AG04449 (cell line): ENCODE data around the gene UBR2.

Experiments used
- CTCF ChIA-PET: fragments of 350-600 bp; formaldehyde crosslinking; extraction: SDS; loops from one replicate; lab custom pipeline; 2021; ENCODE audit warnings: antibody characterized with exemption; lab: Yijun Ruan, JAX
- POLR2A ChIA-PET: fragments of 400-600, 350-600 bp; formaldehyde crosslinking; extraction: SDS; loops from one replicate; lab custom pipeline; 2020; ENCODE audit warnings: antibody characterized with exemption, inconsistent platforms; lab: Yijun Ruan, JAX
- DNase-seq: peaks from one replicate; pipeline ENCODE4 v3.0.0-alpha.2; 2010; ENCODE audit warnings: low read depth, low spot score
- H3K4me3 ChIP-seq: 2 replicates; pipeline ENCODE4 v1.5.1; 2011; ENCODE audit warnings: low read depth, mild to moderate bottlenecking, control low read depth, low read length
- TF ChIP-seq, protein P1 (sequence below): IDR thresholded peaks from one replicate; pipeline ENCODE4 v1.5.1; 2011; ENCODE audit warnings: mild to moderate bottlenecking, moderate library complexity, low read length, control low read depth, inconsistent platforms; ENCODE audit not compliant: insufficient read depth; ENCODE audit errors: missing control alignments

Gene UBR2

DNA sequence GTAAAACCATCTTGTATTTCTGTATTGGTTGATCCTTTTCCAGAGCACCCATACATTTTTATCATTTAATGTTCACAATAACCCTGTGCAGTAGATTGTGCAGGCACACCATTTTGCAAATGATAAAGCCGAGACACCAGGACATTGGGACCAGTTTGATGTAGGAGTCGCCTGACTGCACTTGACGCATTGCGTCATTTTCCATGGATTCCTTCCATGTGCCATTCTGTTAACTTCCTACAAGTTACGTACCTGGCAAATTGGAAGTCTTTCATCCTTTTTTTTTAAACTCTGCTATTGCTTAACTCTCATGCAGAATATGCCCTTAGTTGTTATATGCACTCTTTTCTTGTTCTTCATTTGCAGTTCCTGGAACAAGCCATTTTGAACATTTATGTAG, 115.5 kb downstream of the UBR2 start:
- POLR2A ChIA-PET: no interaction called here
- H3K4me3 ChIP-seq: no peak overlapping the region
- TF ChIP-seq, protein P1, sequence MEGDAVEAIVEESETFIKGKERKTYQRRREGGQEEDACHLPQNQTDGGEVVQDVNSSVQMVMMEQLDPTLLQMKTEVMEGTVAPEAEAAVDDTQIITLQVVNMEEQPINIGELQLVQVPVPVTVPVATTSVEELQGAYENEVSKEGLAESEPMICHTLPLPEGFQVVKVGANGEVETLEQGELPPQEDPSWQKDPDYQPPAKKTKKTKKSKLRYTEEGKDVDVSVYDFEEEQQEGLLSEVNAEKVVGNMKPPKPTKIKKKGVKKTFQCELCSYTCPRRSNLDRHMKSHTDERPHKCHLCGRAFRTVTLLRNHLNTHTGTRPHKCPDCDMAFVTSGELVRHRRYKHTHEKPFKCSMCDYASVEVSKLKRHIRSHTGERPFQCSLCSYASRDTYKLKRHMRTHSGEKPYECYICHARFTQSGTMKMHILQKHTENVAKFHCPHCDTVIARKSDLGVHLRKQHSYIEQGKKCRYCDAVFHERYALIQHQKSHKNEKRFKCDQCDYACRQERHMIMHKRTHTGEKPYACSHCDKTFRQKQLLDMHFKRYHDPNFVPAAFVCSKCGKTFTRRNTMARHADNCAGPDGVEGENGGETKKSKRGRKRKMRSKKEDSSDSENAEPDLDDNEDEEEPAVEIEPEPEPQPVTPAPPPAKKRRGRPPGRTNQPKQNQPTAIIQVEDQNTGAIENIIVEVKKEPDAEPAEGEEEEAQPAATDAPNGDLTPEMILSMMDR: no peak
- CTCF ChIA-PET: interaction anchor here (1.1 to 10.0 kb wide), 6 partner anchors 10 to 222 kb away, joined by 3 to 68 read pairs (median 6); no protein-coding TSS in a partner anchor
- no peak for DNase-seq

DNA sequence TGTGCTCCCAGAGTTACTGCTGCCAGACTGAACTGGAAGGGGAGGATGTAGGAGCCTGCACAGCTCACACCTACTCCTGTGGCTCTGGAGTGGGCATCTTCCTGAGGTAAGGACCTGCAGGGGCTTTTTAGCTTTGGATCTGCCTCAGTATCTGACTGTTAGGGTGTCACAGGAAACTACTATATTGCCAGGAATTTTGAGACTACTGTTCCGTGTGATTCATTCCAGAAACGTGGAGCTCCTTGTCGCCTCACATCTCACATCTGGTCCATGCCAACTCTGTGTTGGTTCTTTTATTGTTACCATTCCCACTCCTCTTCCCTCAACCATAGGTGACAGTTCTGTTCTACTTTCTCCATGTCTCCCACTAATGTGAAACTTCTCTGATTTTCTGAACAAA, 124.5 kb downstream of the UBR2 start:
- TF ChIP-seq, protein P1: no peak
- ChIA-PET CTCF (interaction anchor here (1.0 to 3.9 kb wide), 5 partner anchors 19 to 213 kb away, joined by 3 to 25 read pairs (median 5); no protein-coding TSS in a partner anchor), POLR2A (no interaction called here)
- no peak for DNase-seq
- H3K4me3 ChIP-seq: no peak overlapping the region

DNA sequence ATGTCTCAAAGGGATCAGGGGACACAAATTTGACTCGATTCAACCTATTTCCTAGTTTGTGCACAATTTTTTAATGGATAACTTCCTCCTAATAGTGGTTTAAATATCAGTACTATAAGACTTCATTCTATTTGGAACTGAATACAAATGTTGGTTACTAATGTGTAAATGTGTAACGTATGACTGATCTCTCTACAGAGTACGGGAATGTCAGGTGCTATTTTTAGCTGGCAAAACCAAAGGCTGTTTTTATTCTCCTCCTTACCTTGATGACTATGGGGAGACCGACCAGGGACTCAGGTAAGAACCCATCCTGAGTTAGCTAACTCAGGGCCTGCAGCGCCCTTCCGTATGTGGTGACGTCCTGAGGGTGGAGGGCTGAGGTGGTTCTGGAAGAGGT, 125.5 kb downstream of the UBR2 start:
- TF ChIP-seq, protein P1: no peak
- no peak overlapping the region for H3K4me3 ChIP-seq
- no peak for DNase-seq
- ChIA-PET CTCF (interaction anchor here (1.3 to 3.9 kb wide), 3 partner anchors 27 to 180 kb away, joined by 4 to 25 read pairs (median 24); no protein-coding TSS in a partner anchor), POLR2A (no interaction called here)

DNA sequence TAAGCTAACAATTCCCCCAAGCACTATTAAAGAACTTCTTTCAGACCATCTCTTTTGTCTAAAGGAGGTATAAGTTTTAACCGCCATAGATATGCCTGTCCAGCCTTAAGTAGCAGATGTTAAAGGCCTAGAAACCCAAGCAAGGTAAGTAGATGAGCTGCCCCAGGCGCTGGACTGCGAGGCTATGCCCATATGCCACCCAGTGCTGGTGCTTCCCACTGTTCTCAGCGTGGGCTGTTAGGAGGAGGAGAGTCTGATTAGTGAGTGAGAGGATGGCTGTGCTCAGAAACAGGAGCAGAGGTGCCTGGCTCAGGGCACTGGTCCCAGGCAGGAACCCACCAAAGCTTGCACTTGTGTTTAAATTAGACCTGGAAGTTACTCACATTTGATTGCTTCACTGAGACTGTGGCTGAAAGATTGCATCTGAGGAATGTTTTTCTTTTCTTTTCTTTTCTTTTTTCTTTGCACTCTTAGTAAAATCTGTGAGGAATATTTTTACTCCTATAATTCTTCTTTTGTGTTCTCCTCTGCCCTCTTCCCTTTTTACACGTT, 126.4 kb downstream of the UBR2 start:
- no peak overlapping the region for H3K4me3 ChIP-seq
- DNase-seq: no peak
- ChIA-PET CTCF (interaction anchor here (1.0 to 3.9 kb wide), 5 partner anchors 9 to 211 kb away, joined by 3 to 25 read pairs (median 4); no protein-coding TSS in a partner anchor), POLR2A (no interaction called here)
- TF ChIP-seq, protein P1: no peak

DNA sequence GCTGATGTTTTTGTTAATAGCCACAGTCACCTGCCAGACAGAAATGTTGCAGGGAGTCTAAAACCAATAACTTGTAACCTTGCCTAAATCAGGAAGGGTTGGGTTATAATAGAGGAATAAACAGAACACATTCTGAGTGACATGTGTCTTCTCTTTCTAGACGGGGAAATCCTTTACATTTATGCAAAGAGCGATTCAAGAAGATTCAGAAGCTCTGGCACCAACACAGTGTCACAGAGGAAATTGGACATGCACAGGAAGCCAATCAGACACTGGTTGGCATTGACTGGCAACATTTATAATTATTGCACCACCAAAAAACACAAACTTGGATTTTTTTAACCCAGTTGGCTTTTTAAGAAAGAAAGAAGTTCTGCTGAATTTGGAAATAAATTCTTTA, 127.0 kb downstream of the UBR2 start:
- no peak for DNase-seq
- ChIA-PET POLR2A (no interaction called here), CTCF (interaction anchor here (1.0 to 3.9 kb wide), 5 partner anchors 8 to 210 kb away, joined by 3 to 25 read pairs (median 4); no protein-coding TSS in a partner anchor)
- TF ChIP-seq, protein P1: no peak
- H3K4me3 ChIP-seq: no peak overlapping the region

DNA sequence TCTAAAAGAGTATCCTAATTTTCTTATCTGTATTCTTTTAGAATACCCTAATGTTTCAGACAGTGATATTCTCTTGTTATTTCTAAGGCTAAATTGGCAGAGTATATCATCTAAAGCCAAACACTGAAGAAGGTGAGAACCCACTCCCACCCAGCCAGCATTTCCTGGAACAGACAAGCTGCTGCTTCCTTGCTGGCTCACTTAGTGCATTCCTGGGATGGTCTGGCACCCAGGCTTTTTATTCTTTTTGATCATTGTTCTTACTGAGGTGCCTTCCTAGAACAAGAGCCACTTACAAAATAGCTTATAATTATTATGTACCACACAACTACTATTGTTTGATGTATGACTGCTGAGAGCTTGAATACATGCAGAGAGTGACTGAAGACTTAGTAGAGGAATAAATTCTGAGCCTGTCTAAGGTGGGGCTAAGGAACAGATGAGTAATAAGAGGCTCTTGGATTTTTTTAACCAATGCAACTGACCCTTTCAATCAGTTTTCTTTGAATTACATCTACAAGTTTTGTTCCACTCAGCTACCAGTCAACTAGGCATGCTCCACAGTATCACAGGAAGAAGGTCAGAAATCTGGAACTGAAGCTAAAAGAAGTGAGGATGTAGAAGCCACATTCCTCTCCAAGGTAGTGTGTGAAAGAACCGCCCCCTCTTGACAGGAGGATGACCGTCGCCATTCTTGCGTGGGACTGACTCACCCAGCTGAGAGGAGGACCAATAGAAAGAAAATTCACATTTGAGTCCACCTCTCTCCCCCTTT, 128.5 kb downstream of the UBR2 start:
- H3K4me3 ChIP-seq: no peak overlapping the region
- TF ChIP-seq, protein P1: no peak
- ChIA-PET CTCF (interaction anchor here (0.8 to 8.0 kb wide), 8 partner anchors 12 to 206 kb away, joined by 3 to 83 read pairs (median 4); partner anchors contain the start of gene RPL7L1), POLR2A (interaction anchor here (0.6 to 1.4 kb wide), 5 partner anchors 10 to 192 kb away, joined by 3 to 5 read pairs (median 3); partner anchors contain the start of gene RPL7L1)
- DNase-seq: no peak
